ENCODE data around the gene NPIPB13. TPM values are rescaled to one million over a fixed set of nuclear protein-coding genes. Genes with fewer than 3 reads are reported as not detected.

The NPIPB13 gene
- total RNA-seq: 0.26 and 0.93 TPM in 2 replicates

GRCh38 chr16:30248379-30248778 lies at the start of gene NPIPB13:
TSS of gene NPIPB13 (minus strand) at chr16:30248479. CDS start at chr16:30245573, 2,906 bp downstream.

GRCh38 chr16:30199049-30199448 lies 49.2 kb downstream of the NPIPB13 start, which contains the start of gene SULT1A3:
TSS of gene SULT1A3 (plus strand) at chr16:30199255. CDS start at chr16:30200729, 1,474 bp downstream.

Other genes with a start within 250 kb of the NPIPB13 start
- 0.26 and 0.31 TPM in 2 replicates for gene DOC2A, start 237.5 kb downstream of the NPIPB13 start, total RNA-seq
- gene C16orf92, start 225.3 kb downstream of the NPIPB13 start, total RNA-seq: not detected in 2 replicates
- gene TLCD3B, start 217.2 kb downstream of the NPIPB13 start, total RNA-seq: 0.19 and 0.40 TPM in 2 replicates
- gene ALDOA, start 182.7 kb downstream of the NPIPB13 start, total RNA-seq: 439 and 543 TPM in 2 replicates
- gene PPP4C, start 172.5 kb downstream of the NPIPB13 start, total RNA-seq: 167 and 192 TPM in 2 replicates
- 0.12 and 0.13 TPM in 2 replicates for gene TBX6, start 156.6 kb downstream of the NPIPB13 start, total RNA-seq
- gene YPEL3, start 152.3 kb downstream of the NPIPB13 start, total RNA-seq: 8.5 and 14.8 TPM in 2 replicates
- gene GDPD3, start 134.9 kb downstream of the NPIPB13 start, total RNA-seq: 0.92 and 0.99 TPM in 2 replicates
- gene MAPK3, start 125.3 kb downstream of the NPIPB13 start, total RNA-seq: 41.0 and 51.9 TPM in 2 replicates
- 0.56 and 0.79 TPM in 2 replicates for gene CORO1A, start 64.9 kb downstream of the NPIPB13 start, total RNA-seq
- 17.3 and 39.0 TPM in 2 replicates for gene BOLA2B, start 54.8 kb downstream of the NPIPB13 start, total RNA-seq
- gene SLX1A, start 54.6 kb downstream of the NPIPB13 start, total RNA-seq: 10.4 and 14.7 TPM in 2 replicates
- 0.79 and 0.93 TPM in 2 replicates for gene SULT1A3, start 49.2 kb downstream of the NPIPB13 start, total RNA-seq
- gene CD2BP2, start 106.8 kb upstream of the NPIPB13 start, total RNA-seq: 32.9 and 33.9 TPM in 2 replicates
- gene TBC1D10B, start 122.0 kb upstream of the NPIPB13 start, total RNA-seq: 28.2 and 30.0 TPM in 2 replicates
- 0.12 TPM in 1 of 2 replicates, not detected in the other for gene MYL11, start 126.3 kb upstream of the NPIPB13 start, total RNA-seq
- 0.06 and 0.13 TPM in 2 replicates for gene SEPTIN1, start 134.1 kb upstream of the NPIPB13 start, total RNA-seq
- gene ZNF48, start 146.9 kb upstream of the NPIPB13 start, total RNA-seq: 5.5 and 5.8 TPM in 2 replicates
- gene ZNF771, start 159.1 kb upstream of the NPIPB13 start, total RNA-seq: 5.8 and 10.0 TPM in 2 replicates
- 11.5 and 19.7 TPM in 2 replicates for gene DCTPP1, start 181.6 kb upstream of the NPIPB13 start, total RNA-seq
- gene SEPHS2, start 197.4 kb upstream of the NPIPB13 start, total RNA-seq: 9.4 and 11.2 TPM in 2 replicates
- gene ITGAL, start 224.3 kb upstream of the NPIPB13 start, total RNA-seq: under 0.01 TPM in 2 replicates

Measured in aortic smooth muscle cell (primary cell).